ENCODE results near the gene RC3H1.

DNA sequence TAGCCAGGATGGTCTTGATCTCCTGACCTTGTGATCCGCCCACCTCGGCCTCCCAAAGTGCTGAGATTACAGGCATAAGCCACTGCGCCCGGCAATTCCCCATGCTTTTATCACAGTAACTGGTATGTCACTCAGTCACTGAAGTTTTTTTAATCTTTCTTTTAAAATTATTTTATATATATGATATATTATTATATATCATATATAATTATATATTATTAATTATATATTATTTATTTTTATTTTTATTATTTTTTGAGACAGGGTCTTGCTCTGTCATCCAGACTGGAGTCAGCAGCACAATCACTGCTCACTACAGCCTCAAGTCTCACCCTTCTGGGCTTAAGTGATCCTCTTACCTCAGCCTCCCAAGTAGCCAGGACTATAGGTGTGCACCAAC lies 18.3 kb downstream of the RC3H1 start:
- TF ChIP-seq EP300 (IDR thresholded peaks at IDR 0.05) (no peak), POLR2A (IDR thresholded peaks at IDR 0.05) (no peak), POLR2AphosphoS5 (IDR thresholded peaks at IDR 0.05) (no peak)
- TF ChIP-seq, protein P1, sequence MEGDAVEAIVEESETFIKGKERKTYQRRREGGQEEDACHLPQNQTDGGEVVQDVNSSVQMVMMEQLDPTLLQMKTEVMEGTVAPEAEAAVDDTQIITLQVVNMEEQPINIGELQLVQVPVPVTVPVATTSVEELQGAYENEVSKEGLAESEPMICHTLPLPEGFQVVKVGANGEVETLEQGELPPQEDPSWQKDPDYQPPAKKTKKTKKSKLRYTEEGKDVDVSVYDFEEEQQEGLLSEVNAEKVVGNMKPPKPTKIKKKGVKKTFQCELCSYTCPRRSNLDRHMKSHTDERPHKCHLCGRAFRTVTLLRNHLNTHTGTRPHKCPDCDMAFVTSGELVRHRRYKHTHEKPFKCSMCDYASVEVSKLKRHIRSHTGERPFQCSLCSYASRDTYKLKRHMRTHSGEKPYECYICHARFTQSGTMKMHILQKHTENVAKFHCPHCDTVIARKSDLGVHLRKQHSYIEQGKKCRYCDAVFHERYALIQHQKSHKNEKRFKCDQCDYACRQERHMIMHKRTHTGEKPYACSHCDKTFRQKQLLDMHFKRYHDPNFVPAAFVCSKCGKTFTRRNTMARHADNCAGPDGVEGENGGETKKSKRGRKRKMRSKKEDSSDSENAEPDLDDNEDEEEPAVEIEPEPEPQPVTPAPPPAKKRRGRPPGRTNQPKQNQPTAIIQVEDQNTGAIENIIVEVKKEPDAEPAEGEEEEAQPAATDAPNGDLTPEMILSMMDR (IDR thresholded peaks at IDR 0.05), result no peak

All from upper lobe of left lung (tissue), 4 donors.